ENCODE measurements around the gene TUBB1.

Gene TUBB1

GRCh38 chr20:58990651-58991445, 28.4 kb upstream of the TUBB1 start:
- DNase-seq: no peak

GRCh38 chr20:58991715-58992114, 27.5 kb upstream of the TUBB1 start:
- DNase-seq: no peak

DNA sequence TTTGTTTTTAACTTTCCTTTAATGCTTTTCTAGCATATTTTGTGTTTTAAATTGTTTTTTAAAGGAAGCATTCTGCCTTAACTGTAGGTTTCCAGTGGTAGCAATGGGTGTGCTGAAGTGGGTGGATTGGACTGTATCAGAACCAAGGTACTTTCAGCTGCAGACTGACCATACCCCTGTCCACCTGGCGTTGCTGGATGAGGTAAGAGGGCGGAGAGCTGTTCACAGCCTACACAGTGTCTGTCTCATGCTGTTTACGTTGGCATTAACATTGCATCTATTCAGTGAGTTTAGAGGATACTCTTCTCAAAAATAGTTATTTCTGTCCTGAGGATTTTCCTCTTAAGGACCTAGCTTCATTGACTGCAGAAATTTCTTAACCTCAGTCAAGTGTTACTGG, 26.3 kb upstream of the TUBB1 start:
- no peak for DNase-seq

GRCh38 chr20:58993332-58994248, 25.6 kb upstream of the TUBB1 start:
- no peak for DNase-seq

DNA sequence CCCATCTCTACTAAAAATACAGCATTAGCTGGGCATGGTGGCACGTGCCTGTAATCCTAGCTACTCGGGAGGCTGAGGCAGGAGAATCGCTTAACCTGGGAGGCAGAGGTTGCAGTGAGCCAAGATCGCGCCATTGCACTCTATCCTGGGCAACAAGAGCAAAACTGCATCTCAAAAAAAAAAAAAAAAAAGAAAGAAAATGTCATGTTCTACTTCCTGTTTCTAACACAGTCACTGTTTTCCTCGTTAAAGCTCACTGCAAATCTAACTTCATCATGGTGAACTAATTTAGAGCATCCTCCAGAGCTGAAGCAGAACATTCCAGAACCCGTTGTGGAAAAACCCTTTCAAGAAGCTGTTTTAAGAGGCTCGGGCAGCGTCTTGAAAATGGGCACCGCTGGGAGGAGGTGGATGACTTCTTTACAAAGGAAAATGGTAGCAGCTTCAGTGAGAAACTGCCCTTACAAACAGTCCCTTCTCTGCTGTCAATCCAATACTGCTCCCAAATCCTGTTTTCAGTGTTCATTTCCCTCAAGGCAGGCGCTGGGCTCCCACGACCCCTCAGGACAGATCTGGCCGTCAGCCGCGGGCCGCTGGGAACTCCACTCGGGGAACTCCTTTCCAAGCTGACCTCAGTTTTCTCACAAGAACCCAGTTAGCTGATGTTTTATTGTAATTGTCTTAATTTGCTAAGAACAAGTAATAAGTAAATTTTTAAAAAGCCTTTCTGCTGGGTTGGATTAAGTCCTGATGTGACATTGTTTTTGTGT, 24.7 kb upstream of the TUBB1 start:
- DNase-seq: no peak

GRCh38 chr20:58995461-58996225, 23.6 kb upstream of the TUBB1 start:
- DNase-seq: no peak

DNA sequence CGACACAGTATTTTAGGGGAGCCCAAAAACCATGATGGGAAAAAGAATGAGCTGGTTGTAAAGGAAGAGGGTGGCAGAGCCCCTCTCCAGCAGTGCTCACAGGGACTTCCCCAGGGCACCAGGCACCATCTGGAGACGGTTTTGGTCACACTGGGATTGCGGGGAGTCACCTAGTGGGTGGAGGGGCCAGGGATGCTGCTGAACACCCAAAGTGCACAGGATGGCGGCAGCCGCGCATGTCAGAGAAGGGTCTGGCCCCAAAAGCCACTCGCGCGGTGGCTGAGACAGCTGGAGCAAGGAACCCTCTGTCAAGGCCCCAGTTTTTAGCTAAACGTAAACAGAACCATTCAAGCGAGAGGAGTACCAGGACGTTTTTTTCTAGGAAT, 23.0 kb upstream of the TUBB1 start:
- DNase-seq: no peak

DNA sequence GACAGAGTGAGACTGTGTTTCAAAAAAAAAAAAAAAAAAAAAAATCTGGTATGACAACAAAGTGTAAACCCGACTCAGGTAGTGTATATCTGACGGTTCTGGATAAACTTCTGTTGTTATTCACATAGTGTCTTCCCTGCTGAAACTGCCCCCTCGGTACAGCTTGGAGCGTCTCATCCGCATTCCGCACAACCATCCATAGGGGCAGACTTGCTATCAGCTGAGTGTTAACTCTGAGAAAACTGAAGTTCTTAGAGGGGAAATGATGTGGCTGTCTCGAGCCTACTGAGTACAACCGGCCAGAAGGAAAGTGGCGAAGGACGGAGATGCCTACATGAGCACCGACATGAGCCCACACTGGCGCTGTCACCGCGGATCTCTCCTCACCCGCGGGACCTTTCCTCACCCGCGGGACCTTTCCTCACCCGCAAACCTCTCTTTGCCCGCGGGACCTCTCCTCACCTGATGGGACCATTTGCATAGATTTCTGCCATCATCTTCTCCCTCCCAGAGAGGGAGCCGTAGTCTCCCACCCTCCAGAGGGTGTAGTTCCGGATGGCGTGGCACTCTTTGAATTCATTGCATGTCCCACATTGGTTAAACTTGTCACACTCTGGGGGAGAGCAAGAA, 22.0 kb upstream of the TUBB1 start:
- no peak for DNase-seq

DNA sequence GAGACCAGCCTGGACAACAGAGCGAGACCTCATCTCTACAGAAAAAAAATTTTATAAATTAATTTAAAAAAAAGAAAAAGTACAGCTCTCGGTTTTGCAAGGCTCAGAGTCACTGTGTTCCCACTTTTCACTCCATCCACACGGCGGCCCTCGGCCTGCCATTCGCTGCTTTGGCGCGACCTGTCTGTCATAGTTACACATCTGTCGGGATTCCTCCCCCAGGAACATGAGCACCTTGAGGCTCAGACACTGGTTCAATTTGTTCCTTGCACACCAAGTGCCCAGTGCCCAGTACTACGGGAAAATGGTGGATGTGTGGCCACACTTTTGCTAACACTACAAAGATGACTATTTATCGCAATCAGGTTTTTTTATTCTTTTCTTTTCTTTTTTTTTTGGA, 20.6 kb upstream of the TUBB1 start:
- DNase-seq: no peak

DNA sequence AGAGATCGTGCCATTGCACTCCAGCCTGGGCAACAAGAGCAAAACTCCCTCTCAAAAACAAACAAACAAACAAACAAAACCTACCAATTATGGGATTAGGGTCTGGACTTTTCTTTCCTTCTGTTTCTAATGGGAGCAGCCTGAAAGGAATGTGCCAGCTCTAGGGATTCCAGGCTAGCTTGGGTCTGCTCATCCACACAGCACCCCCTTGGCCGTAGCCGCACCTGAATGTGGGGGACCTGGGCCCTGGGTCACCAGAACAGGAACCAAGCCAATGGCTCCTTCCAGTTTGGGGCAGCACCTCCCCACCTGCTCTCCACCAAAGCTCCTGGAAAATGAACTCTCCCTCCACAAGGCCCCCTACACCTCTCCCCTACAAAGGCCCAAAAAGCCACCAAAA, 18.9 kb upstream of the TUBB1 start:
- no peak for DNase-seq

- no peak for DNase-seq
These were observed 18.2 kb upstream of the TUBB1 start for GRCh38 chr20:59001068-59001448.

DNA sequence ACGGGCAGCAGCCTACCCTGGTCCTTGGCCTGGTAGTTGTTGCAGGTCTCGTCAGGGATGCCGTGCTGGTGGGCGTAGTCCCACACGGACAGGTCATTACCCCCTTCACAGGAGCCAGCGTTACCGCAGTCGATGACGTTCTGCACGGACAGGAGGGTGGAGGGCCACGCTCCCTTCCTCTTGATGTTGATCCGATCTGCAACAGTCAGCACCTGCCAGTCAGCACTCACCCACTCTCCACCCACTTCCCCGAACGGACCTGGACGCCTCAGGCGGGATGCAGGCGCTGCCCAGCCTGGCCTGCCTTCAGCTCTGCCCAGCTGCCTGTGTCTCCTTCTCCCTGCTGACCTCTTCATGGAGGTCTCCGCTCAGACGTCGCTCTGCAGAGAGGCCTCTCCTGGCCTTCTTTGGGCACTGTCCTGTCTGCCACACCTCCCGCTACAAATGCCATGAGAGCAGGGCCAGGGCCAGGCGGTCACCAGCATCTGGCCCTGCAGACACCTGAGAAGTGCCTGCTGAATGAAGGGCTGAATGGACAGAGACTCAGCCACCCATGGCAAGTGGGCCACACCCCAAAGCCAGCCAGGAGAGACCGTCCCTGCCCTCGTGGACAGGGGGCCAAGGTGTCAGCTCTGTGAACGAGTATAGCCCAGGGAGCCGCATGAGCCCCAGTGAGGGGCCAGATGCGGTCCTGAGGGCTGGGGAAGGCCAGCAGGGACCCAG, 17.6 kb upstream of the TUBB1 start:
- no peak for DNase-seq

- DNase-seq: no peak
These were observed 16.8 kb upstream of the TUBB1 start for GRCh38 chr20:59002388-59002787.

GRCh38 chr20:59002874-59003399, 16.3 kb upstream of the TUBB1 start:
- DNase-seq: no peak

DNA sequence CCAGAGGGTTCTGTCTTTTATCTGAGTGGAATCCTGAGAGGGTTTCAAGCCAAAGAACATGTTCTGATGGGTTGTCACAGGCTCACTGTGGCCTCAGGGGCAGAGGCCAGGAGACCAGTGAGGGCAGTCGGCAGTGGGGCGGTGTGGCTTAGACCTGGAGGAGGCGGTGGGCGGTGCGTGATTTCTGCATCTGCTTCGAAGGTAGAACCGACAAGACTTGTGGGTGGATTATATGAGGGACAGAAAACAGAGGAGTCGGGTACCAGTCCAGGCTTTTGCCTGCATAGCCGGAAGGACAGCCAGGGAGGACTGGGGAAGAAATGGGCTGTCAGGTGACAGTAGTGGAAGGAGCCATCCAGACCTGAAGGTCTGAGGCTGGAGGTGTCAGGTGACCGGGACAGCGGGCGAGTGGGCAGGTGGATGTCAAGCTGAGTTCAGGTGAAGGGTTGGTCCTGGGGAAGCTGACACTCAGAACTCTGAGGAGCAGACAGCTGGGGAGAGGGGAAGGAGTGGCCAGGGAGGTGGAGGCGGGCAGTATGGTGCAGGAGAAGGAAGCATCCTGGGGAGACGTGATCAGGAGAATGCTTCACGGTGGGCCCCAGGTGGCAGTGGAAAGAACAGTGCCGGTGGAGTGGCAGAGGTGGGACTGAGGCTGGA, 15.3 kb upstream of the TUBB1 start:
- DNase-seq: no peak

DNA sequence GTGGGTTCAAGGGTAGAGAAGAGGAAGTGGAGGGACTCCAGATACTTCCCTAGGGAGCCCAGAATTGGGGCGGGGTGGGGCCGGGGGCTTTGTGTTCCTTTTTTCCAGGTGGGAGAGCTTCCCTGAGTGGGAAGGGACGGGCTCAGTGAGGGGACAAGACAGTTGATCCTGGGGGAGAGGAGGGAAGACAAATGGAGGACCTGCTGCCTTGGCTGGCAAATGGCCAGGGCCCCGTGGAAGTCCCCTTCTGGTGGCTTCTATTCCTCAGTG, 14.8 kb upstream of the TUBB1 start:
- peak; percentile 92 for DNase-seq

DNA sequence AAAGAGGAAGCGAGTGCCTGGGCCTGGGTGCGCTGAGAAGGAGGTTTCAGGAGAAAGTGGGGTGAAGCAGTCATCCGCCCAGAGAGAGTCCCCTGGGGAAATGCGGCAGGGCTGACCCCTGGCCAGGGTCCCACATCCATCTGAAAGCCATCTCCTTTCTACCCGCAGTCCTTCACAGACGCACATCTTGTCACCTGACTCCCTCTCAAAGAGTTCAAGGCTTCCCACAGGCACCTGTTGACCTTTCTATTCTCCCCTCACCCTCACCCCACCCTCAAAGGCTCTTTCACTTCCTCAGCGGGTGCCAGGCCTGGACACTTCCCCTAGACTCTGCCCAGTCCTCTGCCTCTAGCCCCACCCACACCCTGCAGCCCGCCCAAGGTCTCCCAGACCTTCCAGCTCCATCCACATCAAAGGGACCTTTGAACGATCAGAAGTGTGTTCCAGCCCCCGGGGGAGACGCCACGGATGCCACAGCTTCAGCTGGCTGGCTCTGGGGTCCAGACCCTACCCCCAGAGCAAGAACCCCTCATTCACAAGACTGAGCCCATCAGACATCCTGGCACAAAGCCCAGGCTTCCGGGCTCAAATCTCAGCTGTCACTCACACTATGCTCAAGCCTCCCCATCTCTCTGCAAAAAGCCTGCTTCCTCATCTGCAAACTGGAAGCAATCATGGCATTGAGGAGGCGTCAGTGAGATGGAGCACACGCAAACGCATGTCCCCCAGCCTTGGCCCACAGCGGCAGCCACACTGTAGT, 14.3 kb upstream of the TUBB1 start:
- peak; percentile 89 for DNase-seq

DNA sequence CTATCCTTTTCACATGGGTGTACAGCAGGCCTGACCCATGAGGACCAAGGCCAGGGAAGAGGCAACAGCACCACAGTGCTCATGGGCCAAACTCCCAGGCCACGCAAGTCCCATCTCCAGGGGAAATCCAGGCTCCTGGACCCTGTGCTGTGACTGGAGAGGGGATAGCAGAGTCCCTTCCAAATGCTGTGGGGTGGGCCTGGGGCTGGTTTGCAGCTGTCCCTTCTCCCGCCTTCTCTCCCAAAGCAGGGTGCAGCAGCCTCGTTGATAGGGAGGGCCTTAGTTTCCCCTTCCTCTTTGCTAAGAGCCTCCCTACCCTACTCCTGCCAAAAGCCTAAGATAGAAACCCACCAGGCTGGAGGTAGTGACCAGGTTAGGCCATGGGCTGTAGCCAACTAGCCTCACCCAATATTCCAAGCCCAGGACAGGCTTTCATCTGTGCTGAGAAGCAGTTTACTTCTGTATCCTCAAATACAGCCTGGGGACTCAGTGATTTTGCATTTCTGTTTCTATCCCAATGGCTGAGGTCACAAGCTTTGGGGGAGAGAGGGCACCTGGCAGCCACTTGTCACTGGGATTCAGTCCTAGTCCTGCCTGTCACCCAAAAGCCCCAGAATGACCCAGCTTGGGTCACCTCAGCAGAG, 13.6 kb upstream of the TUBB1 start:
- DNase-seq: no peak

DNA sequence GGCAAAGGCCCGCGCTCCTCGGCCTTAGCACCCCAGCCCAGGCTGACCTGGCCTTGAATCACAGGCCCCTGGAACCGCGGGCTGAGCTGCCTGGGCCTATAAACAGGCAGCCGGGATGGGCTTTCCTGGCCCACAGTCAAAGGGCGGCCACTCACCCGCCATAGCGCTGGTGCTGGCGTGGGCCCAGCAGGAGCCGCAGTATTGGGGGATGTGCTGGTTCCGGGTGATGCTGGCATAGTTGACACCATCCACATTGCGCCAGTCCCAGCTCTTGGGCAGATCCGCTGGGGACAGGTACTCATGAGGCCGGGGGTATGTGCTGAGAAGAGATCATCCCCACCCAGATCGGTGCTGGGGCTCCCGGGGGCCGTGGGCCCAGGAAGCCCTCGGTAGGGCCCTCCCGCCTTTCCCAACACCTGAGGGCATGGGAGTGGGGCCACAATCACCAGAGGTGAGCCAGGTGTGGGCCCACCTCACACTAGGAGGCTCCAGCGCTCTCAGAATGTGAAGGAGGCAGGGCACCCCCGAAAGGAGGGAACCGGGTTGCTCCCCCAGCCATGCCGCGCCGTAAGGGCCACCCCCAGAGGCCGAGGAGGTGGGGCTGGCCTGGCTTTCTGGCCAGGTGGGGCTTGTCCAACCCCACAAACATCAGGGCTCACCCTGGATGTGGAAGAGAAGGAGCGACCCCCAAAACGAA, 12.9 kb upstream of the TUBB1 start:
- DNase-seq: peak; percentile 26

All from inflammatory macrophage treated with lipopolysaccharide for 4 hours (primary cell).